ENCODE data around the gene TAS1R3. TPM values are rescaled to one million over a fixed set of nuclear protein-coding genes. Genes with fewer than 3 reads are reported as not detected.
A peak's percentile ranks its signal among the peaks of the same experiment; 100 is the strongest.

The TAS1R3 gene
- total RNA-seq, 1 experiment from 2014 or later: 0.31 TPM

- in situ Hi-C loops (cut with HindIII; ENCODE audit: low pct_unique_long_range_greater_than_20kb, low sequenced_read_pairs): no loop called here
- ATAC-seq: peak; percentile 84
- Histone ChIP-seq H3K27ac (ENCODE audit: low read length) (peak within 1 kb of the TSS; percentile 91), H3K9me3 (ENCODE audit: control insufficient read depth, insufficient read depth, low read depth, low read length) (no peaks in the 10 kb centered on the region), H3K36me3 (ENCODE audit: control insufficient read depth, insufficient read depth, low read length) (no peaks in the 10 kb centered on the region; the same call in none of the 2 replicates), H3K27me3 (ENCODE audit: control insufficient read depth, insufficient read depth, low read length) (no peaks in the 10 kb centered on the region), H3K4me1 (ENCODE audit: control insufficient read depth, insufficient read depth, low read length) (peaks cover 31% of the 10 kb centered on the region), H3K4me3 (ENCODE audit: low read depth in 2 of 2, low read length in 2 of 2) (peak within 1 kb of the TSS; percentile 83 to 87)
- ChIA-PET CTCF (interaction anchor here (1.2 kb wide), 1 partner anchor 117 kb away, joined by 3 read pairs; no protein-coding TSS in a partner anchor), POLR2A (no interaction called here)
- intact Hi-C loops (cut with micrococcal nuclease; ENCODE audit: unreplicated experiment): no loop called here
- no peak for DNase-seq (ENCODE audit: low read depth, low spot score)
- no peak for TF ChIP-seq SIN3A (IDR thresholded peaks at IDR 0.05; ENCODE audit: borderline replicate concordance, insufficient read depth, low read depth, low read length)
- no peak for TF ChIP-seq TCF7L2 (IDR thresholded peaks at IDR 0.05; ENCODE audit: low read depth, low read length)
- TF ChIP-seq POLR2AphosphoS5 (IDR thresholded peaks at IDR 0.05; ENCODE audit: low read depth, low read length): peak; percentile 86
- TF ChIP-seq, protein P1, sequence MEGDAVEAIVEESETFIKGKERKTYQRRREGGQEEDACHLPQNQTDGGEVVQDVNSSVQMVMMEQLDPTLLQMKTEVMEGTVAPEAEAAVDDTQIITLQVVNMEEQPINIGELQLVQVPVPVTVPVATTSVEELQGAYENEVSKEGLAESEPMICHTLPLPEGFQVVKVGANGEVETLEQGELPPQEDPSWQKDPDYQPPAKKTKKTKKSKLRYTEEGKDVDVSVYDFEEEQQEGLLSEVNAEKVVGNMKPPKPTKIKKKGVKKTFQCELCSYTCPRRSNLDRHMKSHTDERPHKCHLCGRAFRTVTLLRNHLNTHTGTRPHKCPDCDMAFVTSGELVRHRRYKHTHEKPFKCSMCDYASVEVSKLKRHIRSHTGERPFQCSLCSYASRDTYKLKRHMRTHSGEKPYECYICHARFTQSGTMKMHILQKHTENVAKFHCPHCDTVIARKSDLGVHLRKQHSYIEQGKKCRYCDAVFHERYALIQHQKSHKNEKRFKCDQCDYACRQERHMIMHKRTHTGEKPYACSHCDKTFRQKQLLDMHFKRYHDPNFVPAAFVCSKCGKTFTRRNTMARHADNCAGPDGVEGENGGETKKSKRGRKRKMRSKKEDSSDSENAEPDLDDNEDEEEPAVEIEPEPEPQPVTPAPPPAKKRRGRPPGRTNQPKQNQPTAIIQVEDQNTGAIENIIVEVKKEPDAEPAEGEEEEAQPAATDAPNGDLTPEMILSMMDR (IDR thresholded peaks at IDR 0.05): no peak
- 0 out of 4 replicates have a peak, but pooled peaks of 1 of the 2 experiments have one; percentile 2 for TF ChIP-seq REST (IDR thresholded peaks at IDR 0.05; ENCODE audit: insufficient read depth in 1 of 2, low read depth in 2 of 2, low read length in 1 of 2)
- BruUV-seq (replicated peaks): no TSS peak
Observed at GRCh38 chr1:1324524-1325287, 6.4 kb upstream of the TAS1R3 start, which contains the start of the genes CPTP and INTS11. TSS of gene CPTP (plus strand) at chr1:1324802. CDS start at chr1:1326911, 2,109 bp downstream. TSS of gene INTS11 (minus strand) at chr1:1324660. CDS start at chr1:1324608, 52 bp downstream.

- in situ Hi-C loops (cut with HindIII; ENCODE audit: low pct_unique_long_range_greater_than_20kb, low sequenced_read_pairs): no loop called here
- DNase-seq (ENCODE audit: low read depth, low spot score) (no peak), ATAC-seq (no peak)
- Histone ChIP-seq H3K4me3 (ENCODE audit: low read depth in 2 of 2, low read length in 2 of 2) (peak overlapping the region; percentile 83 to 87), H3K27me3 (ENCODE audit: control insufficient read depth, insufficient read depth, low read length) (no peaks in the 10 kb centered on the region), H3K9me3 (ENCODE audit: control insufficient read depth, insufficient read depth, low read depth, low read length) (no peaks in the 10 kb centered on the region), H3K4me1 (ENCODE audit: control insufficient read depth, insufficient read depth, low read length) (peaks cover 31% of the 10 kb centered on the region), H3K36me3 (ENCODE audit: control insufficient read depth, insufficient read depth, low read length) (no peaks in the 10 kb centered on the region; the same call in none of the 2 replicates), H3K27ac (ENCODE audit: low read length) (peak overlapping the region; percentile 91)
- BruUV-seq (replicated peaks): no TSS peak
- ChIA-PET POLR2A (no interaction called here), CTCF (interaction anchor here (1.2 kb wide), 1 partner anchor 116 kb away, joined by 3 read pairs; no protein-coding TSS in a partner anchor)
- no peak for TF ChIP-seq POLR2AphosphoS5 (IDR thresholded peaks at IDR 0.05; ENCODE audit: low read depth, low read length)
- TF ChIP-seq SIN3A (IDR thresholded peaks at IDR 0.05; ENCODE audit: borderline replicate concordance, insufficient read depth, low read depth, low read length): no peak
- TF ChIP-seq TCF7L2 (IDR thresholded peaks at IDR 0.05; ENCODE audit: low read depth, low read length): no peak
- TF ChIP-seq, protein P1 (IDR thresholded peaks at IDR 0.05): no peak
- no peak for TF ChIP-seq REST (IDR thresholded peaks at IDR 0.05; ENCODE audit: insufficient read depth in 1 of 2, low read depth in 2 of 2, low read length in 1 of 2)
- intact Hi-C loops (cut with micrococcal nuclease; ENCODE audit: unreplicated experiment): no loop called here
Observed at GRCh38 chr1:1325288-1326074, 5.6 kb upstream of the TAS1R3 start.
